ENCODE results near the gene ILKAP.

ILKAP gene

GRCh38 chr2:238135601-238136150 lies 67.8 kb downstream of the ILKAP start:
- no peak overlapping the region for H3K27ac ChIP-seq
- no peak overlapping the region for H2AFZ ChIP-seq (ENCODE audit: low read depth)
- H3K4me1 ChIP-seq (ENCODE audit: low read depth, poor library complexity, severe bottlenecking) = peaks cover 4% of the 10 kb centered on the region
- H3K36me3 ChIP-seq (ENCODE audit: insufficient read depth) = no peaks in the 10 kb centered on the region
- no peaks in the 10 kb centered on the region for H3K27me3 ChIP-seq (ENCODE audit: insufficient read depth, low read depth)
- no peak overlapping the region for H3K4me2 ChIP-seq
- H4K20me1 ChIP-seq (ENCODE audit: insufficient read depth) = no peaks in the 10 kb centered on the region
- H3K9ac ChIP-seq = no peak overlapping the region
- TF ChIP-seq, protein P1, sequence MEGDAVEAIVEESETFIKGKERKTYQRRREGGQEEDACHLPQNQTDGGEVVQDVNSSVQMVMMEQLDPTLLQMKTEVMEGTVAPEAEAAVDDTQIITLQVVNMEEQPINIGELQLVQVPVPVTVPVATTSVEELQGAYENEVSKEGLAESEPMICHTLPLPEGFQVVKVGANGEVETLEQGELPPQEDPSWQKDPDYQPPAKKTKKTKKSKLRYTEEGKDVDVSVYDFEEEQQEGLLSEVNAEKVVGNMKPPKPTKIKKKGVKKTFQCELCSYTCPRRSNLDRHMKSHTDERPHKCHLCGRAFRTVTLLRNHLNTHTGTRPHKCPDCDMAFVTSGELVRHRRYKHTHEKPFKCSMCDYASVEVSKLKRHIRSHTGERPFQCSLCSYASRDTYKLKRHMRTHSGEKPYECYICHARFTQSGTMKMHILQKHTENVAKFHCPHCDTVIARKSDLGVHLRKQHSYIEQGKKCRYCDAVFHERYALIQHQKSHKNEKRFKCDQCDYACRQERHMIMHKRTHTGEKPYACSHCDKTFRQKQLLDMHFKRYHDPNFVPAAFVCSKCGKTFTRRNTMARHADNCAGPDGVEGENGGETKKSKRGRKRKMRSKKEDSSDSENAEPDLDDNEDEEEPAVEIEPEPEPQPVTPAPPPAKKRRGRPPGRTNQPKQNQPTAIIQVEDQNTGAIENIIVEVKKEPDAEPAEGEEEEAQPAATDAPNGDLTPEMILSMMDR (conservative IDR thresholded peaks at IDR 0.05; ENCODE audit: low read depth, low read length) = no peak
- H3K4me3 ChIP-seq (IDR thresholded peaks at IDR 0.05; ENCODE audit: insufficient read depth, low read depth, low read length) = no peak overlapping the region
- no peaks in the 10 kb centered on the region for H3K79me2 ChIP-seq (ENCODE audit: insufficient read depth, low read depth)

DNA sequence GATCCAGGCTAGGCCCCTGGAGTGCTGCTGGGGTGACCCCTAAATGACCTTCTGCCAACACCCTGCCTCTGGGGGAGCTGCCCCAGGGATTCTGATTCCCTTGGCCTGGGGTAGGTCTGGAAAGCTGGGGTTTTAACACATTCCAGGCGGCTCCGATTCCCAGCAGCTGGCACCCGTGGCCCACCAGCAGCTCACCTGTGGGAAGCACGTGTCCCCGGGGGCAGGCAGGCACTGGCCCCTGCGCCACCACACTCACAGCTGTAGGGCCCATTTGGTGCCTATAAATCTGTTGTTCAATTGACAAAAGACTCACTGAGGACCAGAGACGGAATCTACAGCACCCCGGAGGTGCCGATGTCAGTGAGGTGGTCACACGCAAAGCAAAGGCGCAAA lies 69.1 kb downstream of the ILKAP start:
- Histone ChIP-seq H3K9ac (no peak overlapping the region), H3K4me3 (IDR thresholded peaks at IDR 0.05; ENCODE audit: insufficient read depth, low read depth, low read length) (no peak overlapping the region), H3K79me2 (ENCODE audit: insufficient read depth, low read depth) (no peaks in the 10 kb centered on the region), H3K4me1 (ENCODE audit: low read depth, poor library complexity, severe bottlenecking) (no peaks in the 10 kb centered on the region), H4K20me1 (ENCODE audit: insufficient read depth) (no peaks in the 10 kb centered on the region), H3K27ac (no peak overlapping the region), H3K4me2 (no peak overlapping the region), H3K27me3 (ENCODE audit: insufficient read depth, low read depth) (0 out of 2 replicates have a peak, but pooled peaks cover 2% of the 10 kb centered on the region), H2AFZ (ENCODE audit: low read depth) (no peak overlapping the region), H3K36me3 (ENCODE audit: insufficient read depth) (no peaks in the 10 kb centered on the region)
- TF ChIP-seq, protein P1 (conservative IDR thresholded peaks at IDR 0.05; ENCODE audit: low read depth, low read length) = no peak

- H3K4me2 ChIP-seq = no peak overlapping the region
- H3K36me3 ChIP-seq (ENCODE audit: insufficient read depth) = no peaks in the 10 kb centered on the region
- H3K4me3 ChIP-seq (IDR thresholded peaks at IDR 0.05; ENCODE audit: insufficient read depth, low read depth, low read length) = no peak overlapping the region
- no peaks in the 10 kb centered on the region for H4K20me1 ChIP-seq (ENCODE audit: insufficient read depth)
- TF ChIP-seq, protein P1 (conservative IDR thresholded peaks at IDR 0.05; ENCODE audit: low read depth, low read length) = no peak
- no peaks in the 10 kb centered on the region for H3K79me2 ChIP-seq (ENCODE audit: insufficient read depth, low read depth)
- no peak overlapping the region for H3K27ac ChIP-seq
- no peaks in the 10 kb centered on the region for H3K4me1 ChIP-seq (ENCODE audit: low read depth, poor library complexity, severe bottlenecking)
- H2AFZ ChIP-seq (ENCODE audit: low read depth) = no peak overlapping the region
- H3K9ac ChIP-seq = no peak overlapping the region
- 0 out of 2 replicates have a peak, but pooled peaks cover 2% of the 10 kb centered on the region for H3K27me3 ChIP-seq (ENCODE audit: insufficient read depth, low read depth)
These were observed 69.7 kb downstream of the ILKAP start for GRCh38 chr2:238133499-238134392.

- no peak overlapping the region for H3K4me3 ChIP-seq (IDR thresholded peaks at IDR 0.05; ENCODE audit: insufficient read depth, low read depth, low read length)
- H3K4me1 ChIP-seq (ENCODE audit: low read depth, poor library complexity, severe bottlenecking) = no peaks in the 10 kb centered on the region
- 0 out of 2 replicates have a peak, but pooled peaks cover 2% of the 10 kb centered on the region for H3K27me3 ChIP-seq (ENCODE audit: insufficient read depth, low read depth)
- H2AFZ ChIP-seq (ENCODE audit: low read depth) = no peak overlapping the region
- no peaks in the 10 kb centered on the region for H4K20me1 ChIP-seq (ENCODE audit: insufficient read depth)
- no peak overlapping the region for H3K27ac ChIP-seq
- H3K9ac ChIP-seq = no peak overlapping the region
- TF ChIP-seq, protein P1 (conservative IDR thresholded peaks at IDR 0.05; ENCODE audit: low read depth, low read length) = no peak
- no peaks in the 10 kb centered on the region for H3K36me3 ChIP-seq (ENCODE audit: insufficient read depth)
- no peak overlapping the region for H3K4me2 ChIP-seq
- H3K79me2 ChIP-seq (ENCODE audit: insufficient read depth, low read depth) = no peaks in the 10 kb centered on the region
These were observed 70.7 kb downstream of the ILKAP start for GRCh38 chr2:238132463-238133450.
